GM12878 (cell line): ENCODE data around the gene CD2. TPM values are rescaled to one million over a fixed set of nuclear protein-coding genes. Genes with fewer than 3 reads are reported as not detected.
A peak's percentile ranks its signal among the peaks of the same experiment; 100 is the strongest.

Source experiments
- BMI1 ChIP-seq: fragments of 450-650 bp; IDR thresholded peaks from 2 replicates; pipeline ENCODE4 v1.6.1; 2016; ENCODE audit warnings: mild to moderate bottlenecking, moderate library complexity, borderline replicate concordance
- BRCA1 ChIP-seq: IDR thresholded peaks from 2 replicates; pipeline ENCODE4 v1.6.1; 2011; ENCODE audit warnings: low read depth, low read length, improper control_type of control experiment
- CBX3 ChIP-seq: fragments of 200-600 bp; sonication (generic); IDR thresholded peaks from 2 replicates; pipeline ENCODE4 v1.6.1; 2016; ENCODE audit warnings: low read depth, borderline replicate concordance
- CHD1 ChIP-seq: IDR thresholded peaks from 2 replicates; pipeline ENCODE4 v1.6.1; 2012; ENCODE audit warnings: low read depth, low read length, improper control_type of control experiment
- CHD2 ChIP-seq: IDR thresholded peaks from 2 replicates; pipeline ENCODE4 v1.6.1; 2011; ENCODE audit warnings: low read depth, low read length, improper control_type of control experiment, borderline replicate concordance
- CREB1 ChIP-seq: IDR thresholded peaks from 2 replicates; pipeline ENCODE4 v1.6.1; 2012; ENCODE audit warnings: low read depth, mild to moderate bottlenecking, inconsistent platforms
- CTCF ChIP-seq, 3 experiments: IDR thresholded peaks in 2 of 3; conservative IDR thresholded peaks in 1 of 3; 2 replicates each; pipeline ENCODE4 v1.5.1; 2011; ENCODE audit warnings: low read depth in 3 of 3, low read length in 3 of 3, mild to moderate bottlenecking in 3 of 3, control low read depth in 2 of 3, moderate library complexity in 2 of 3, inconsistent platforms in 1 of 3, mixed read lengths in 1 of 3; ENCODE audit not compliant: control insufficient read depth in 2 of 3, insufficient read depth in 1 of 3; ENCODE audit errors: extremely low read depth in 1 of 3
- EZH2 ChIP-seq: IDR thresholded peaks from 2 replicates; pipeline ENCODE4 v1.6.1; 2012; ENCODE audit warnings: low read depth, mild to moderate bottlenecking, control low read depth, inconsistent platforms, low read length, borderline replicate concordance; ENCODE audit not compliant: control insufficient read depth
- HDAC2 ChIP-seq: fragments of 200-600 bp; sonication (generic); IDR thresholded peaks from 2 replicates; pipeline ENCODE4 v1.6.1; 2017
- HDAC6 ChIP-seq: fragments of 200-600 bp; sonication (generic); IDR thresholded peaks from one replicate; pipeline ENCODE4 v1.8.0; 2017; ENCODE audit warnings: antibody characterized with exemption; ENCODE audit not compliant: unreplicated experiment
- IKZF2 ChIP-seq, 2 experiments: fragments of 450-650 bp; IDR thresholded peaks; 2 replicates each; pipeline ENCODE4 v1.6.1; 2017; ENCODE audit warnings: mild to moderate bottlenecking in 2 of 2, moderate library complexity in 2 of 2
- IRF4 ChIP-seq: IDR thresholded peaks from 2 replicates; pipeline ENCODE4 v1.6.1; 2011; ENCODE audit warnings: low read depth, low read length
- IRF5 ChIP-seq: fragments of 450-650 bp; IDR thresholded peaks from 2 replicates; pipeline ENCODE4 v1.6.1; 2017; ENCODE audit warnings: borderline replicate concordance
- KDM1A ChIP-seq: fragments of 200-600 bp; sonication (generic); IDR thresholded peaks from 2 replicates; pipeline ENCODE4 v1.6.1; 2016; ENCODE audit warnings: borderline replicate concordance
- MXI1 ChIP-seq: fragments of 150-350 bp; IDR thresholded peaks from 2 replicates; pipeline ENCODE4 v1.6.1; 2011; ENCODE audit warnings: low read depth, mild to moderate bottlenecking, inconsistent platforms, low read length, improper control_type of control experiment
- NFYA ChIP-seq: IDR thresholded peaks from 2 replicates; pipeline ENCODE4 v1.6.1; 2011; ENCODE audit warnings: low read depth, mild to moderate bottlenecking, low read length, improper control_type of control experiment, borderline replicate concordance
- NR2F1 ChIP-seq: fragments of 450-650 bp; conservative IDR thresholded peaks from 2 replicates; pipeline ENCODE4 v1.6.1; 2017; ENCODE audit warnings: mild to moderate bottlenecking
- POU2F2 ChIP-seq: IDR thresholded peaks from 3 replicates; pipeline ENCODE4 v1.6.1; 2011; ENCODE audit warnings: low read depth, mild to moderate bottlenecking, low read length, borderline replicate concordance
- RBBP5 ChIP-seq: fragments of 200-600 bp; sonication (generic); conservative IDR thresholded peaks from 2 replicates; pipeline ENCODE4 v1.6.1; 2016
- RELA ChIP-seq: fragments of 450-650 bp; IDR thresholded peaks from 2 replicates; pipeline ENCODE4 v1.8.0; 2014; ENCODE audit warnings: borderline replicate concordance; ENCODE audit not compliant: partially characterized antibody
- SIX5 ChIP-seq: IDR thresholded peaks from 2 replicates; pipeline ENCODE4 v1.6.1; 2011; ENCODE audit warnings: mild to moderate bottlenecking, low read depth, low read length, moderate library complexity; ENCODE audit not compliant: severe bottlenecking
- TCF7 ChIP-seq: IDR thresholded peaks from 2 replicates; pipeline ENCODE4 v1.6.1; 2014; ENCODE audit warnings: antibody characterized with exemption, borderline replicate concordance
- ZBTB4 ChIP-seq: fragments of 450-650 bp; formaldehyde crosslinking; IDR thresholded peaks from 2 replicates; pipeline ENCODE4 v1.4.0; 2022; ENCODE audit warnings: mild to moderate bottlenecking, moderate library complexity
- ZNF217 ChIP-seq: fragments of 450-650 bp; IDR thresholded peaks from 2 replicates; pipeline ENCODE4 v1.6.1; 2017; ENCODE audit warnings: antibody characterized with exemption, mild to moderate bottlenecking
- ZNF24 ChIP-seq: fragments of 450-650 bp; IDR thresholded peaks from 2 replicates; pipeline ENCODE4 v1.6.1; 2017; ENCODE audit warnings: antibody characterized with exemption, mild to moderate bottlenecking
- polyA plus RNA-seq, 11 experiments: library from polyadenylated mRNA; depleted of rRNA in 4 of 11; unstranded in 6 of 11; stranded (reverse) in 5 of 11; fragments of >200 nt; fragmentation: Nextera tagmentation in 4 of 11; fragmentation: Illumina TruSeq in 1 of 11; extraction: Ambion mirVana in 4 of 11; extraction: Trizol in 1 of 11; gene quantifications; 1 replicate in 1 of 11; 2 replicates in 10 of 11; pipeline versions ENCODE4 v1.2.1 to v1.2.3, GENCODE V29; 2011 to 2016; ENCODE audit warnings: inconsistent platforms in 2 of 11, missing spikeins in 2 of 11, low read depth in 1 of 11
- total RNA-seq, 4 experiments: library from RNA; depleted of rRNA in 3 of 4; stranded (reverse); fragments of >200 nt in 3 of 4; fragmentation: Illumina TruSeq in 1 of 4; extraction: Trizol in 1 of 4; gene quantifications; 2 replicates each; pipeline versions ENCODE4 v1.2.1 to v1.2.3, GENCODE V29; 2013 to 2021
- TF ChIP-seq, protein P1 (sequence below): IDR thresholded peaks from 2 replicates; pipeline ENCODE4 v1.6.1; 2011; ENCODE audit warnings: low read depth, low read length, improper control_type of control experiment, borderline replicate concordance

Gene CD2
- total and polyA plus RNA-seq, 10 of the 15 experiments (the other 5 are each of a cell fraction or from before 2014, with no cell fraction given): 0.15 to 4.3 (median 2.8) TPM

GRCh38 chr1:116764466-116764898 is 10.3 kb downstream of the CD2 start (continued):
- TF ChIP-seq TCF7: no peak
- no peak for TF ChIP-seq EZH2
- TF ChIP-seq CHD1: no peak
- TF ChIP-seq IRF4: no peak
- TF ChIP-seq CBX3: no peak
- TF ChIP-seq CHD2: no peak
- no peak for TF ChIP-seq POU2F2
- no peak for TF ChIP-seq NFYA
- TF ChIP-seq IKZF2 (IDR thresholded peaks at IDR 0.05): peak; percentile 93 to 95
- peak; percentile 52 for TF ChIP-seq NR2F1
- no peak for TF ChIP-seq ZNF24
- TF ChIP-seq MXI1: no peak
- TF ChIP-seq CTCF (IDR thresholded peaks at IDR 0.05 in 2 of 3, conservative IDR thresholded peaks at IDR 0.05 in 1 of 3; ENCODE audit: control insufficient read depth in 2 of 3, extremely low read depth in 1 of 3, insufficient read depth in 1 of 3, low read depth in 3 of 3, low read length in 3 of 3): 0 out of 6 replicates have a peak, but pooled peaks of 1 of the 3 experiments have one; percentile 2
- no peak for TF ChIP-seq CREB1
- no peak for TF ChIP-seq ZNF217
- TF ChIP-seq KDM1A: no peak
- TF ChIP-seq RELA: no peak
- TF ChIP-seq IRF5: no peak
- TF ChIP-seq HDAC6: no peak
- TF ChIP-seq HDAC2: no peak
- 0 out of 2 replicates have a peak, but pooled peaks have one; percentile 22 for TF ChIP-seq BMI1
- no peak for TF ChIP-seq ZBTB4
- TF ChIP-seq SIX5: no peak
- TF ChIP-seq BRCA1: no peak
- TF ChIP-seq, protein P1, sequence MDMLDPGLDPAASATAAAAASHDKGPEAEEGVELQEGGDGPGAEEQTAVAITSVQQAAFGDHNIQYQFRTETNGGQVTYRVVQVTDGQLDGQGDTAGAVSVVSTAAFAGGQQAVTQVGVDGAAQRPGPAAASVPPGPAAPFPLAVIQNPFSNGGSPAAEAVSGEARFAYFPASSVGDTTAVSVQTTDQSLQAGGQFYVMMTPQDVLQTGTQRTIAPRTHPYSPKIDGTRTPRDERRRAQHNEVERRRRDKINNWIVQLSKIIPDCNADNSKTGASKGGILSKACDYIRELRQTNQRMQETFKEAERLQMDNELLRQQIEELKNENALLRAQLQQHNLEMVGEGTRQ: no peak
- no peak for TF ChIP-seq RBBP5
